Erythroblast (primary cell): ENCODE data around the gene DHRS9.

Source experiments
- GATA1 ChIP-seq: IDR thresholded peaks from 2 replicates; pipeline ENCODE4 v1.6.1; 2011; ENCODE audit warnings: low read depth, mild to moderate bottlenecking, control low read depth, low read length, moderate library complexity
- POLR2A ChIP-seq: IDR thresholded peaks from 2 replicates; pipeline ENCODE4 v1.6.1; 2011; ENCODE audit warnings: mild to moderate bottlenecking, low read length

DNA sequence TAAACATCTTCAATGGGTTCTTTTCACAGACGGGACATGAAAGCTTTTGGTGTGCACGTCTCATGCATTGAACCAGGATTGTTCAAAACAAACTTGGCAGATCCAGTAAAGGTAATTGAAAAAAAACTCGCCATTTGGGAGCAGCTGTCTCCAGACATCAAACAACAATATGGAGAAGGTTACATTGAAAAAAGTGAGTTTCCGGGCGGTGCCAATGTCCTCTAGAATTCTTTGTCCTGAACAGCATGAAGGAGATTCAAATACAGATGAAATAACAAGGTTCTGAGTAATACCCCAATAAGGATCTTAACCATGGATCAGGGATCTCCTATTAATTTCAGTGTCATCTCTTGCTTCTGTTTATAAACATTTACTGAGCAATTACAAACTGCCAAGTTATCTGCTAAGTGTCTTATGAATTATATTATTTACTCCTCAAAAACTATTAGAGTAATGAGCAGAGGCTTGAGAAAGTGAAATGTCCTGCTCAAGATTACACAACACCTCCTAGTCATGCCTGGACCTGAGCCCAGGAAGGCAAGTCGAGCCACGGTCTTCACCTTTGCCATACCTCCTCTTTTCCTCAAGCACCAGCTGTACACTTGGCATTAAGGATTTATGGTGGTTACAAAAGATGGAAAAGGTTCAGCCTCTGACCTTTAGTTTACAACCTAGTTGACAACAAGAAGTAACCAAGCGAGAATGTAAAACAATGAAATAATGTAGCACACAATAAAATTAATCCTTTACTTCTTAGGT lies 22.6 kb downstream of the DHRS9 start:
- TF ChIP-seq POLR2A (no peak), GATA1 (no peak)
